ENCODE data around the gene IFFO2.

The IFFO2 gene

GRCh38 chr1:18970762-18971161 is 14.3 kb upstream of the IFFO2 start:
- DNase-seq: no peak

DNA sequence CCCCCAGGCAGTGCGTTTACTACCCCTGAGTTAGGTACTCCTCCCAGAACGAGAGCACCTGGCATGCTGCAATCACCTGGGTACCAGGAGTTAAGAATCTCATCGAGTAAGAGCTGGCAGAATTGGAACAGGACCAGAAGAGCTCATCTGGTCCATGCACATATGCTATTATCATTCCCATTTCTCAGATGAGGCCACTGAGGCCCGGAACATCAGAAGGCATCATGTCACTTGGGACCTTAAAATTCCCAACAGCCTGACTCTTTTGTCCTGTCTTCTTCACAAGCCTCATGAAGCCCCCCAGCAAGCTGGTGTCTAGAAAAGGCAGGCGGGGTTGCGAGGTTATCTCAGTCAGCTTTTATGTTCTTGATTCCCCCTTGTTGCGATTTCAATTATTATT is 13.9 kb upstream of the IFFO2 start:
- no peak for DNase-seq

DNA sequence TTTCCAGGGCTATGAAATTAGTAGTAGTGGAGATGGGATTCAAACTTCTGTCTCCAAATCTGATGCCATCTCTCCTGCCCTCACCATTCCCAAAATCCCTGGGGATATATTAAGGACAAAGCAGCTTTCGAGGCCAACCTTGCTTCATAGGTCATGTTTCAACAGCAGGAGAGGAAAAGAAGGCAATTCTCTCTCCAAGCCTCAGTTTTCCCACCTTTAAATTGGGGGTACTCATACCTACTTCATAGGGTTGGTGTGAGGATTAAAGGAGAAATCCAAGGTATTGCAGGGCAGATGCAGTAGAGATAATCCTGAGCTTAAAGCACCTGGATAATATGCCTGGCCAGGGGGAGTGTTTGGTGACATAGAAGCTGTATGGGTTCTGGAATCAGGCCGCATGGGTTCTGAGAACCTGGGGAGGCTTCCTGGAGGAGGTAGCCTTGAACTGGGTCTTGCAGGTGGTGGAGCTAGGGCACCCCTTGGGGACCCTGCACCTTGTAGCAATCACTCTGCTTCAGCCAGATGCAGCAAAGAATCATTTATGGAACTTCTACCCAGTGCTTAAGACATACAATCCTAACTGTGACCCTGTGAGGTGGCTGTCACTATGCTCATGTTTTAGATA is 10.7 kb upstream of the IFFO2 start:
- no peak for DNase-seq

DNA sequence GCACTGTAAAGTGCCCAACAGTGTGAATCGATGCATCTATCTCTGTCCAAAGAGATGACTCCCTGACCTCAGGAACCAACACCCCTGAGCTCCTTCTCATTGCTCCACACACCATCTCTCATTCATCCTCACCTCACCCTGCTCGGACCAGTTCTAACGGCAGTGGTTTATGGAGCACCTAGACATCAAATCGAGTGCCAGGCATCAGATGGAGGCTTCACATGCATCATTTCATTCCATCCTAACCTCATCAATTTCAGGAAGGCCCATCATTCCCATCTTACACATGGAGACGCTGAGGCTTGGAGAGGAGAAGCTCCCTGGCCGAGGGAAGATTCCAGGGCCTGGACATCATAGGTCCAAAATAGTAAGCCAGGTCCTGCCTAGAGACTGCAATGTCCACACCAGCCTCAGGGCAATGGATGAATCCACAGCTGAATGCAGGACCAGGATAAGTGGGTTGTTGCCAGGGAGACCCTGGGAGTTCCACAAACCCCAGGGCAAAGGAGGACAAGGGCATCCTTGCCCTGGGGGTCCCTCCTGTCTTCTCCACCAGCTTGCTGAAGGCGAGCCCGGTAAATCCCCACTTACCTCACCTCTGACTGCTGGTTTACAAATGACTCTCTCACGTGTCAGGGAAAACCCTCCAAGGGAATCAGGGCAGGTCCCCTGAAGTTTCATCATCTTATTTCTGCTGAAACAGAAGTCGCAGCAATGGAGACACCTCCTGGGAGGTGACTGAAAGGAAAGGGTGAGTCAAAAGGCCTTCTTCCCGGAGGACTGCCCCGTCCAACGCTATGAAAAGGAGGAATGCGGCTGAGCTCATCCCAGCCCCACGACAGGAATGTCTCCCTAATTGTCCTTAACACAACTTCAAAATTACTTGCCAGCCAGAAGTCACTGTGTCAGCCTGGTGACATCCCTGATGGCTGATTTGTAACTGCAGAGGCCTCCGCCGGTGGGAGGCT is 9.0 kb upstream of the IFFO2 start:
- no peak for DNase-seq

DNA sequence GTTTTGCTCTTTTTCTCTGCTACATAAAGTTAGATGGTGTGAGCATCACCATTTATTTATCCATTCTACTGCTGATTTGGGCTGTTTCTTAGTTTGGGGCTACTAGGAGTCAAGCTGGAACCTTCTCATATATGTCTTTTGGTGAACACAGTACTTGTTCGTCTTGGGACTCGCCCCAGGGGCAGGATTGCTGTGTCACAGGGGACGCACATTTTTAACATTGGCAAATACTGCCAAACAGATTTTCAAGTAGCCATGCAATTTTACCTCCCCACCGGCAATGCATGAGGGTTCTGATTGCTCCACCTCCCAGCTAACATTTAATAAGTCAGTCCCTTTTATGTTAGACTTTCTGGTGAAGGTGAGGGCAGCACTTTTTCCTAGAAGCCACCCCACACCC is 7.5 kb upstream of the IFFO2 start:
- DNase-seq: no peak

- no peak for DNase-seq
Observed at GRCh38 chr1:18962855-18963737, 6.6 kb upstream of the IFFO2 start.

- no peak for DNase-seq
Observed at GRCh38 chr1:18962121-18962721, 5.7 kb upstream of the IFFO2 start.

GRCh38 chr1:18960821-18961220 is 4.3 kb upstream of the IFFO2 start:
- no peak for DNase-seq

GRCh38 chr1:18960409-18960808 is 3.9 kb upstream of the IFFO2 start:
- DNase-seq: no peak

GRCh38 chr1:18959591-18959990 is 3.1 kb upstream of the IFFO2 start:
- DNase-seq: no peak

DNA sequence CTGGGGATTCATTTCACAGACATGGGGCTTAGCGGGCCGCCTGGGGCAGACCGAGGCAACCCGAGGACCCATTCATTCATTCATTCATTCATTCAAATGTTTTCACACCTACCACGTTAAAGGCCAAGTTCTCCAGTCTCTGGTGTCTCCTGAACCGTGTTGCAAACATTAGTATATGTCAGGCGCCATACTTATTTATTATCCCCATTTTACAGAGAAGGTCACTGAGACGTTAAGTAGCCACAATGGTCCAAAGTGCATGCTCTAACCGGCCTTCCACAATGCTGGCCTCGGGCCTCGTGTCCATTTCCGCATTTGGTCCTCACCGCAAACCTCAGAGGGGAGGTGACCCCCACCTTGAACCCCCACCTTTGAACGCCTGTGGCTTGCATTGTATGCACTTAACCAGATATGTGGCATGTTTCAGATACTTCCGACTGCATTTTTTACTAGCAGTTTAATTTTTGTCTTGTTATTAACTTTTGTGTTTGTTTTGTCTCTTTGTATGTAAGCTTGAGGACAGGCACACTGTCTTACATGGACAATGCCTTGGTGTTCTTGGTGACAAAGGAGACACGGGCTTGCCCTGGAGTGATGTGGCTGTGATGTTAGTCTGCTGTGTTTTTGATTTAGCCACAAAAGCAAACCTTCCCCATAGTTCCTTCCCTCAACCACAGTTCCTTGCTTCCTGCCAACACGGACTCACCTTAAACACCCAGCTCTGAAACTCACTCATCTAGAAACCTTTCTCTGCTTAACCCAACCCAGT is 1.2 kb upstream of the IFFO2 start:
- no peak for DNase-seq

GRCh38 chr1:18957136-18957521 is 653 bp upstream of the IFFO2 start:
- no peak for DNase-seq

DNA sequence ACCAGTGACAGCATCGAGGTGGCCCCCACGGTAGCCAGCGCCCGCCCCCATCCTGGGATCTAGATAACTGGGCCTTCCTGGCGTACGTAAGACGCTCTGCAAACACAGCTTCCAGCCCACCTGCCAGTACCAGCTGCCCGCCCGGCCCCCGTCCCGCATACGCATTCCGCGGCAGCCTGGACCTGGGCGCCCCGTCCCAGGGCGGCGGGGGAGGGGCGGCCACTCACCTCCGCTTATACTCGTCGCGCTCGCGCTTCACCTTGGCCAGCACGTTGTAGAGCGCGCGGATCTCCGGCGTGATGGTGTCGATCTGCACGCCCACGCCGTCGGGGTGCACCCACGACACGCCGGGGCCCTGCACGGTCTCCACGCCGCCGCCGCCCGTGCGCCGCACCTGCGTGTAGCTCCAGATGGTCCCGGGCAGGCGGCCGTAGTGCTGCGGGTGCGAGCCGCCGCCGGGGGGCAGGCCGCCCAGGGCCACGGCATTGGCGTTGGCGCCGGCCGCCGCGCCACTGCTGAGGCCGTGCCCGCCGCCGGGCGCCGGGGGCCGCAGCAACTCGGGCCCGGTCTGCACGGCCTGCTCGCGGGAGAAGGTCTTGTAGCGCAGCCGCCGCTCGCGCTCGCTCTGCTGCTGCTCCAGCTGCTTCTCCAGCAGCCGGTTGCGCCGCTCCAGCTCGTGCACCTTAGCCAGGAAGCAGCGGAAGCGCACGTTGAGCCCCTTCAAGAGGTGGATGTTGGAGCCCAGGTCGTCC is 859 bp downstream of the IFFO2 start:
- no peak for DNase-seq

DNA sequence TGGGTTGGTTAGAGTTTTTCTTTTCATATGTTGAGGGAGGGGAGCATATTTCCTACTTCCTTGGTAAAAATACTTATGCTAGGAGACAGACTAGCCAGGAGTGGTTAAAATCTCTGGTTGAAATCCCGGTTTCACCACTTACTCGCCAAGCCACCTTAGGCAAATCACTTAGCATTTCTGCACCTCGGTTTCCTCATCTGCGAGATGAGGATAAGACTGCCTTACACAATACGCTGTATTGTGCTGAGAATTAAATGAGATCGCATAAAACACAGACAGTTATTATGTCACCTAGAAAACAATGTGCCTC is 1.4 kb downstream of the IFFO2 start:
- no peak for DNase-seq

DNA sequence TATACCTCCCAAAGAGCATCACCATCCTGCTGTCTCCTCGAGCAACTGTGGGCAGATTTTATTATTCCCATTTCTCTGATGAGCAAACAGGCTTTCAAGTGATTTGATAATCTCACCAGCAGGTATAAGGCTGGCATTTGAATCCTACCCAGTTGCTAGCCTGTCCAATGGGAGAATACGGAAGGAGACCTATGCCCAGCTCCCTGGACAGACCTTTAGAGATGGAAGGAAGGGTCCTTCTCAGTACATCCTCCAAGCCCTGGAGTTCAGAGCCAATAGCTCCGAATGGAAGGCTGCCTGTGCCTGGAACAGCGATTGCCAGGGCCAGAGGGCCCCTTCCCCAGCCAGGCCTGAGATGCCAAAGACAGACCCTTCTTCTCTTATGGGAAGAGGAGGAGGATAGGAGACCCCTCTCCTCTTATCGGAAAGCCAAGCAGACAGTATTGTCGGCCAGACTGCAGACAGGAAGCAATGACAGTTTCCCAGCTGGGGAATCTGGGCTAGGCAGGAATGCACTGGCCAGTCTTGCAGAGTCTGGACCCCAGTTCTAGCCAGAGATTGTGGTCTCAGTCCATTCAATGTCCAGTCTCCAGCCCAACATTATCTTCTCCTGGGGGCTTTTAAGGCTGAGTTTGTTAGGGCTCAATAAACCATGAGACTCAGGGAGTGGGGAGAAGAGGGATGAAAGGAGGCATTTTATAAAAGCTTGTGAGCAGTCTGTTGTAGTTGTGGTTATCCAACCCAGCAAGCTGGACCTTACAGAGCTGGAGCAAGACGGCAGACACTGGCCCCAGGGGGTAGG is 2.0 kb downstream of the IFFO2 start:
- no peak for DNase-seq

- DNase-seq: no peak
Observed at GRCh38 chr1:18953731-18954231, 2.7 kb downstream of the IFFO2 start.

DNA sequence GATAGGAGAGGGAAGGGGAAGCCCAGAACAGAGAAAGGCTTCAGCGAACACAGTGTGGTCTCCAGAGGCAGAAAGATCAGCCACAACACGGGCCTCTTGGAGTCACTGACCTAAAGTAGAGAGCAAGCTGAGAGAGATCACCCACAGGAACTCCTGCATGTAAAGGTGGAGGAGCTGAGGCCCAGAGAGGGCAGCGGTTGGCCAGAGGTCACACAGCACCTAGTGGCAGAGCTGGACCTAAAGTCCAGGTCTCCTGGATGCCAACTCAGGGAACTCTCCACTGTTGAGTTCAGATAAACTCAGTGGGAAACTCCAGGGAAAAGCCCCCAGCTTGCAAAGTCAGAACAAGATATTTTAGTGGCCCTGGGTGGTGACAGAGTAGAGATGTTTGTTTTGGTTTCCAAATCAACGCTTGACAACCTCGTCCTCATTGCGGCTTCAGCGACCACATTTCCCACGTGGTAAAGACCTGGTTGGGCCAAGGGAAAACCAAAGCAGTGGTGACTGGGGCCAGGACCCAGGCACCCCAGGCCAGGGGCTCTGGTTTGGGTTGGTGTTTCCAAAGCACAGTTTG is 4.6 kb downstream of the IFFO2 start:
- DNase-seq: no peak

DNA sequence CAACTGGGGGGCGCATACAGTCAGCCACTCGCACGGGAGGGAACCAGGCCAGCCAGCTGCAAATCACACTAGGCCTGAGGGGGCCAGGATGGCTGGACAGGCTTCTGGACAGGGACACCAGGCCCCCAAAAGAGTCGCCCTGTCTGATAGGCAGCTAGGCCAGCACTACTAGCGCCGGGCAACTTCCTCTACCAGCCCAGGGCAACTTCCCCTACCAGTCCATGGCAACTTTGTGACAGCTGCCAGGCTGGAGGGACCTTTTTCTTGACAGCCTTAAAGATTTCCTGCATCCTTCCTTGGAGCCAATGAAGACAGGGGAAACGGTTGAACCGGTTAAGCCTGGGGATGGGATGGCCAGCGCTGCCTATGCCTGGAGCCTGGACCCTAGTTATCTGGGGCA is 5.1 kb downstream of the IFFO2 start:
- DNase-seq: no peak

DNA sequence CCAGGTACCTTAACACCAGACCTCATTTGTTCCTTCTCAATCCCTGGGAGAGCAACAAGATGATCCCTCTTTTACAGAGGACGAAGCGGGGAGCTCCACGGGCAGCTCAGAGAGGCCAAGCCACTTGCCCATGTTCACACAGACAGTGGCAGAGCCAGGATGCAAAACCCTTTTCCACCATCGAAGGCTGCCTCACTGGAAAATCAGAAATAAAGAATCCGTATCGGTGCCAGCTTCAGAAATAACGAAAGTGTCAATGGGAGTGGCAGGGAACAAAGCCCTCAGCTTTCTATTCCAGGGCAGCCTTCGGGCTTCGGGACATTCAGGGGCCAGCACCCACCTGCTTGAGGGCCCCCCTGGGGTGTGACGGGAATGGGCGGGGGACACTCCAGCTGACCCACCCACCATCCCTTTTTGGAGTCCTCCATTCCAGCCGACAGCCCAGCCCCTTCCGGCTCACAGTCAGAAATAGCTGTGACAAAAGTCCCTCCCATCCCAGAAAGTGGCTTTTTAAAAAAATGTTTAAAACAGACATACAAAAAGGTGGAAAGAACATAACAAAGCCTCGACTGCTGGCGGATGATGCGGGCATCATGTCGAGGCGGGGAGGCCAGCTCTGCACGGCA is 6.0 kb downstream of the IFFO2 start:
- DNase-seq: no peak
